Activated CD8-positive, alpha-beta memory T cell treated with anti-CD3 and anti-CD28 coated beads, Interleukin-2, amount 50 U/mL, for 1 hour (primary cell): ENCODE measurements around the gene NIT1.
A peak's percentile ranks its signal among the peaks of the same experiment; 100 is the strongest.

Experiments
- DNase-seq: peaks from one replicate; pipeline ENCODE4 v3.0.0-alpha.2; 2020; ENCODE audit errors: extremely low read depth

NIT1 gene

GRCh38 chr1:161153682-161154337 lies 35.9 kb downstream of the NIT1 start, which contains the start of gene UFC1:
Gene UFC1 (plus strand): TSS chr1:161153978. CDS start chr1:161153998, 20 bp downstream.
- peak; percentile 75 for DNase-seq

GRCh38 chr1:161157867-161158266 lies 40.0 kb downstream of the NIT1 start:
- DNase-seq = no peak

- no peak for DNase-seq
Measured at GRCh38 chr1:161158316-161159010, 40.6 kb downstream of the NIT1 start.

GRCh38 chr1:161159087-161159912 lies 41.4 kb downstream of the NIT1 start, which contains the start of gene USP21:
Gene USP21 (plus strand): TSS chr1:161159500. CDS start chr1:161160641, 1,141 bp downstream.
- peak; percentile 73 for DNase-seq

- no peak for DNase-seq
Measured at GRCh38 chr1:161159913-161160243, 42.0 kb downstream of the NIT1 start.

- no peak for DNase-seq
Measured at GRCh38 chr1:161160671-161161145, 42.8 kb downstream of the NIT1 start.

- DNase-seq = no peak
Measured at GRCh38 chr1:161161652-161162051, 43.7 kb downstream of the NIT1 start.

GRCh38 chr1:161162052-161162451 lies 44.1 kb downstream of the NIT1 start:
- no peak for DNase-seq

- no peak for DNase-seq
Measured at GRCh38 chr1:161162806-161163205, 44.9 kb downstream of the NIT1 start.

- DNase-seq = no peak
Measured at GRCh38 chr1:161163793-161164192, 45.9 kb downstream of the NIT1 start.

- no peak for DNase-seq
Measured at GRCh38 chr1:161164901-161165610, 47.2 kb downstream of the NIT1 start.

- DNase-seq = peak; percentile 78
Measured at GRCh38 chr1:161165742-161166668, 48.1 kb downstream of the NIT1 start, which contains the start of gene PPOX. Gene PPOX (plus strand): TSS chr1:161166426. CDS start chr1:161166848, 422 bp downstream.

GRCh38 chr1:161166669-161167548 lies 49.0 kb downstream of the NIT1 start:
- DNase-seq = no peak

GRCh38 chr1:161168906-161169305 lies 51.0 kb downstream of the NIT1 start:
- no peak for DNase-seq
